Suprapubic skin (tissue), 3 donors: ENCODE results near the gene WDR1.

Experiments used
- CTCF ChIP-seq, 2 donors: fragments of 200-600 bp in 1 of 2; fragments of 450-650 bp in 1 of 2; sonication (generic) in 1 of 2; IDR thresholded peaks; one replicate each; pipeline ENCODE4 v1.5.1; 2016 to 2019; ENCODE audit warnings: antibody characterized with exemption in 2 of 2, mild to moderate bottlenecking in 1 of 2, moderate library complexity in 1 of 2
- EP300 ChIP-seq: sonication (generic); formaldehyde crosslinking; IDR thresholded peaks from one replicate; pipeline ENCODE4 v1.6.1; 2017; ENCODE audit warnings: antibody characterized with exemption
- POLR2A ChIP-seq, 2 donors: fragments of 450-650 bp; IDR thresholded peaks; one replicate each; pipeline ENCODE4 v1.6.1; 2017; ENCODE audit warnings: antibody characterized with exemption in 2 of 2, mild to moderate bottlenecking in 2 of 2, moderate library complexity in 2 of 2

- TF ChIP-seq EP300 = no peak
- TF ChIP-seq CTCF (IDR thresholded peaks at IDR 0.05) = no peak
- no peak for TF ChIP-seq POLR2A (IDR thresholded peaks at IDR 0.05)
These were observed 20.2 kb downstream of the WDR1 start for GRCh38 chr4:10096201-10096977.
